Left hindlimb (tissue), 1 donor: ENCODE measurements around the gene GALNT11.

Source experiments
- DNase-seq: peaks from one replicate; pipeline ENCODE4 v3.0.0-alpha.2; 2018

The GALNT11 gene

GRCh38 chr7:152122540-152122939, 97.1 kb downstream of the GALNT11 start:
- no peak for DNase-seq

GRCh38 chr7:152126741-152127140, 101.3 kb downstream of the GALNT11 start:
- DNase-seq = no peak

DNA sequence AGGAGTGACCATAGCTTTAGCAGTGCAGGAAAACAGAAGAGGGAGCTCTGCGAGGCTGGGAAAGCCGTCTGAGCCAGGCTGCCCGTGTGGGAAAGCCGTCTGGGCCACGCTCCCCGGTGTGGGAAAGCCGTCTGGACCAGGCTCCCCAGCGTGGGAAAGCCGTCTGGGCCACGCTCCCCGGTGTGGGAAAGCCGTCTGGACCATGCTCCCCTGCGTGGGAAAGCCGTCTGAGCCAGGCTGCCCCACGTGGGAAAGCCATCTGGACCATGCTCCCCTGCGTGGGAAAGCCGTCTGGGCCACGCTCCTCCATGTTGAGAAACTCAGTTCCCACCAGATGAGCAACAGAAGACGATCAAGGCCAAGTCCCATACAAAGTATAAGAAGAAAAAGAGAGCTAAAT, 101.8 kb downstream of the GALNT11 start:
- no peak for DNase-seq

- DNase-seq = no peak
Observed at GRCh38 chr7:152128252-152128651, 102.8 kb downstream of the GALNT11 start.

- DNase-seq = no peak
Observed at GRCh38 chr7:152128741-152129461, 103.4 kb downstream of the GALNT11 start.

DNA sequence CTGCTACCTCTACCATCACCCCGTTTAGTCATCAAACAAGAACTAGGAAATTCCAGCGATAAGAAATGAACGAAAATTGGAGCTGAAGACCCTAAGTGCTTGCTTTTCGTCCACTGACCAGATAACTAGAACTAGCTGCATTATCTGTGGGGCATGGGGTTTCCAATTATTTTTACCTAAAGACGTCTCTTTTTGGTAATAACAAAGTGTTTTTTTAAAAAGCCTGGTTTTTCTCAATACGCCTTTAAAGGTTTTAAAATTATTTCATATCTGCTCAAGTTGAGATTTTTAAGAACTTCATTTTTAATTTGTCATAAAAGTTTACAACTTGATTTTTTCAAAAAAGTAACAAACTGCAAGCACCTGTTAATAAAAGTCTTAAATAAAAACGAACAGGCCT, 104.2 kb downstream of the GALNT11 start:
- no peak for DNase-seq

- no peak for DNase-seq
Observed at GRCh38 chr7:152130658-152131590, 105.5 kb downstream of the GALNT11 start.

GRCh38 chr7:152131981-152132494, 106.6 kb downstream of the GALNT11 start:
- DNase-seq = no peak

- no peak for DNase-seq
Observed at GRCh38 chr7:152132812-152133211, 107.3 kb downstream of the GALNT11 start.

DNA sequence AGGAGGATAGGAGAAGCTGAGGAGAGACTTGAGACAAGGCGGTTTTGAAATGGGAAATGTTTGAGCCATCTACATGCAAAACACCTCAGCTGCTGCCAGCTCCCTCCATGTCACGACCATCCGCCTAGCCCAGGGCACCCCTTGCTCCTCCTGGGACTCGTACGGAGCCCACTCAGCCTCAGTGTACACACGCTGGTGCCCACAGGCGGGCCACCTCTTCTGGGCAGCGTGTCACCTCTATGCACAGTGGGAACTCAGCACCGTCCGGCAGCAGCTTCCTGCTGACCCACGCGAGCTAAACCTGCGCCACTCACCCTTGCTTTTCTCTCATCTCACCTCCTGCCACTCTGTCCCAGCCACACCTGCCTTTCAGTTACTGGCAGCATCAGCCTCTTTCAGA, 108.3 kb downstream of the GALNT11 start:
- DNase-seq = no peak

GRCh38 chr7:152136686-152137085, 111.2 kb downstream of the GALNT11 start:
- DNase-seq = no peak

DNA sequence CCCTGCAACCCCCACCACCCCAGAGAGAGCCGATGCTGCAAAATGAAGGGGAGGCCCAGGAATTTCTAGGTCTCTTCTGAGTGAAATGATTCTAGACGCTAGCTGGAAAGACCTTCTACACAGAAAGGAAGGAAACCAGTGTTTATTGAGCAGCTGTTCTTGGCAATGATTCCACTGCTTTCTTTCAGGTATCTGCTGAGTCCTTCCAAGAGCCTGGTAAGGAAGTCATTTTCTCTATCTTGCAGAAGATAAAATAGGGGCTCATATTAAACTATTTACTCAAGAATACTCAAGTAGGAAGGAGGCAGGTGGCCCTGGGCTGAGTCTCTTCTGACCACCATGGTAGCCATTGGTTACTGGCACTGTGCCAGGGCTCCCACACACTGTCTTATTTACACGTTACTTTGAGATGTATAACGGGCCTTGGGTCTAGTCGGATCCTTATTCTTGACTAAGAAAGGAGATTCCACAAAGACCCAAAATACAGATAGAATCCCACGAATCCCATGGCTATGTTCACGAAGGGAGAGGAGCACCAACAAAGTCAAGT, 112.1 kb downstream of the GALNT11 start:
- no peak for DNase-seq

DNA sequence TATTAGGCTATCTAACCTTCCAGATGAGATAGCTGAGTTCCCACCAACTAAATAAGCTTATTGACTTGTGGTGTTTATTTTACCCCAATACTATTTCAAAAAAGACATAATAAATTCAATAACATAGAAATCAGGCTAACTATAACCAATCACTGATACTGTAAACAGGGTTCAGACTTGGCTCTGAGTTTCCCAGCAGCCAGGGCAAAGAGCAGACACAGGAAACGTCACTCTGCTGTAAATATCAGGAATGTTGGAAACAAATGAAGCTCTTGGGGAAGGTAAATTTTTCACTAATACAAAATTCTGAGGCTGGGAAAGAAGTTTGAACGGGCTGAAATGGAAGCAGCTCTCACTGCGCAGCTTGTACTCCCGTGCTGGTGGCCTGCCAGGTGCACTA, 114.6 kb downstream of the GALNT11 start:
- no peak for DNase-seq

- DNase-seq = no peak
Observed at GRCh38 chr7:152140560-152140959, 115.1 kb downstream of the GALNT11 start.

DNA sequence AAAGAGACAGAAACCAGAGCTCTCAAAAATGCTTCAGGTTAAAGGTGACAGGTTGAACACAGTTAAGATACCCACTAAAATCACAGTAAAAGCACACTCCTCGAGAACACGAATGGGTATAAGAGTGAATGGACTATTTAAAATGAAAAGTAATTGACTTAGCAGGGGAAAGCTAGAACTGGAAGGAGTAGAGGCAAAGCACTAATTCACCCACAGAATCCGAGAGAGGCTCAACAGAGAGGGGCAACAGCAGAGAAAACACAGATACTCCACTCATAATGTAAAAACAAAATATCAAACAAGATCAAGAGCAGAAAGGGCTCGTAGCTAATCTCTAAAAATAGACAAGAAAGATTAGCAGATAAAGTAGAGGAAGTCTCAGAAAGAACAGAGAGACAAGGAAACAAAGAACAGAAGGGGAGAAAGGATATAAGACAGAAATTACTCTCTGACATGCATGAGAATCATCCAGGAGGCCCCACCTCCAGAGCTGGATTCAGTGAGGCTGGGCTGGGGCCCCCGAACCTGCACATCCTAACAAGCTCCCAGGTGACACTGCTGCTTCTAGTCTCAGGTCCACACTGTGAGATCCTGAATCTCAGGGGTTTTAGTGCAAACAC, 117.6 kb downstream of the GALNT11 start:
- DNase-seq = no peak

- DNase-seq = no peak
Observed at GRCh38 chr7:152144557-152145245, 119.2 kb downstream of the GALNT11 start.

- no peak for DNase-seq
Observed at GRCh38 chr7:152145853-152146466, 120.5 kb downstream of the GALNT11 start.

DNA sequence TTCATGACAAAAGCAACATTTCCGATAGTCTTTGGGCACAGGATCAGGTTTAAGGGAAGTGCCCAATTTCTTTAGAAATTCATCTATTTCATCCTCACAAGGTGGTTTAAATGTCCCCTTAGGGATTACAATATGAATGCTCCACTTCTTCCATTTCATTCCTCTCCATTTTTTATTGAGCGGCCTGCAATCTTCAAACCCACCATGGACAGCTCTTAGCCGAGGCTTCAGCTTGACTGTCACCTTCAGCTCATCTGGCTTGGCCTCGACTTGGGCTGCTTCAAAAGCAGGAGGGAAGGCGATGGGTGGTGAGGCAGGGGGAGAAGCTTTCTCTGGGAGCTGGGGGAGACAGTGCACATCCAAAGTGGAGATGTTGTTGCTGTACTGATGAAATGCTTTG, 123.2 kb downstream of the GALNT11 start:
- DNase-seq = no peak

DNA sequence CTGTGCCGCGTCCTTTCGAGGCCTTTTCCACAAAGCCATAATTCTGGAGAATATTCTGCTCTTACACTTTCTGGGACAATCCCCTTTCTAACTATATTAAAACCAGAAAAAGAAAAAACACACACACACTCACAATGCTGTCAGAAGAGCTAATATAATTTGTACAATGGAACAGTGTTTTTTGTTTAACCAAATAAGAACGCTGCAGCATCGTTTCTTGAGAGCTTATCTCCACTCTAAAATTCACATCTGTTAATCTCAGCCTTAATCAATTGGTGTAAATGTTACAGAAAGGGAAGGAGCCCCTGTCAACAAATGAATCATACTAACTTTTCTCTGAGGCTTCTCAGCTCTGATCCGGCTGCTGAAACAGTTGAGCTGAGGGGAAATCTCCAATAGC, 123.9 kb downstream of the GALNT11 start:
- no peak for DNase-seq

DNA sequence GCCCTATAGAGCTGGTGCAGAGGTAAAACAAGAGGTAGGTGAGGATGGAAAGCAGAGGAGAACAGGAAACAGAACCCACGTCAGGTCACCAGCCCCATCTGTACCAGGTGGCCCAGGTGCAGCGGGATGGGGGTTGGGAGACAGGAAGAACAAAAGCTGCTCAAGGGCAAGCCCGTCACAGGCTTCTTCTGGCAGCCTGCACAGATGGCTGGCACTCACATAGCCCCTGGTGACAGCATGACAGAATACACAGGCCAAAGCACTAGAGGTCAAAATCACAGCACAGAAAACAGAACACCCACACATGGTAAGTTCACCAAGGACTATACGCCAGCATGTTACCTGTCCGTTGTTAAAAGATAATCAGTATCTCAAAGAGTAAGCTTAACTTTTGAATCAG, 126.8 kb downstream of the GALNT11 start:
- no peak for DNase-seq

DNA sequence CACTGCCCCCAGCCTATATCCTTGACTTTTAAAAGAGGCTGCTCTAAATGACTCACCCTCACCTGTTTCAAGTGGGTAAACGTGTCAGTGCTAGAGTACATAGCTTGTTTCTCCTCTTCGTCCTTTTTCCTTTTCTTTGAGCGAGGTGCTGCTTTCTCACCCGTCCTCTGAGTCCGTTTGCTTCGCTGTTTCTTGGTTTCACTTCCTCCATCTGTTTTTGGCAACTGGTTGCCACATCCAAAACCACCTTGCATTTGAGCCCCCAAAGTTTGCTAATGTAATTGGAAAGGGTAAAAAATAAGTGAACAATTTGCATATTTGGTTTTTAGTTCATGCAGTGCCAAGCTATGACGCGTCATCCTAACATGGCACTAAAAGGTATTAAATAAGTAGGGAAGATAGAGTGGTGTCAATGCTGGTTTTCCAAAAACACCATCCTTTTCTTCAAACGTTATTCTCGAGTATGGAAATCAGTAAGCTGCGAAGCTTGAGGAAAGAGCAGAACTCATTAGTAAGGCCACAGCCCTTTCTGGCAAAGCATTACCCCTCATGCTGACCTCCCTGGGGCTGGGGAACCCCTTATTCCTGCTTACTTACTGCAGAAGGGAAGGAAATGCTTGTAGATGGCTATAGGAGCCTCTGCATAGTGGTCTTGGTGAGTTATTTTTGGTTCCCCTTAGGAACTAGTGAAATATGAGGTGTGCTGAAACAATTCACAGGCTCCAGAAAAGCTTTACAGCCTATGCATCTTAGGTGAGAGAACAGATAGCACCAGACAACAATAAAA, 133.5 kb downstream of the GALNT11 start:
- DNase-seq = no peak
